Measurements from ENCODE around the gene IFITM10.

IFITM10 gene

GRCh38 chr11:1752907-1753228 is 2.5 kb upstream of the IFITM10 start:
- DNase-seq (ENCODE audit: low read depth, low spot score) = no peak

GRCh38 chr11:1751999-1752906 is 1.9 kb upstream of the IFITM10 start:
- no peak for DNase-seq (ENCODE audit: low read depth, low spot score)

GRCh38 chr11:1751531-1751921 is 1.1 kb upstream of the IFITM10 start:
- no peak for DNase-seq (ENCODE audit: low read depth, low spot score)

- DNase-seq (ENCODE audit: low read depth, low spot score) = no peak
Measured at GRCh38 chr11:1750840-1751530, 590 bp upstream of the IFITM10 start.

GRCh38 chr11:1749395-1750351 is 722 bp downstream of the IFITM10 start:
- DNase-seq (ENCODE audit: low read depth, low spot score) = peak; percentile 81

GRCh38 chr11:1748636-1749394 is 1.6 kb downstream of the IFITM10 start:
- DNase-seq (ENCODE audit: low read depth, low spot score) = peak; percentile 77

GRCh38 chr11:1747753-1748635 is 2.4 kb downstream of the IFITM10 start:
- DNase-seq (ENCODE audit: low read depth, low spot score) = peak; percentile 61

- no peak for DNase-seq (ENCODE audit: low read depth, low spot score)
Measured at GRCh38 chr11:1746956-1747752, 3.2 kb downstream of the IFITM10 start.

- peak; percentile 4 for DNase-seq (ENCODE audit: low read depth, low spot score)
Measured at GRCh38 chr11:1746511-1746931, 3.9 kb downstream of the IFITM10 start.

- DNase-seq (ENCODE audit: low read depth, low spot score) = no peak
Measured at GRCh38 chr11:1745701-1746320, 4.6 kb downstream of the IFITM10 start.

GRCh38 chr11:1744891-1745700 is 5.3 kb downstream of the IFITM10 start:
- no peak for DNase-seq (ENCODE audit: low read depth, low spot score)

GRCh38 chr11:1744137-1744886 is 6.1 kb downstream of the IFITM10 start:
- DNase-seq (ENCODE audit: low read depth, low spot score) = no peak

- no peak for DNase-seq (ENCODE audit: low read depth, low spot score)
Measured at GRCh38 chr11:1743585-1744136, 6.7 kb downstream of the IFITM10 start.

GRCh38 chr11:1742869-1743584 is 7.4 kb downstream of the IFITM10 start:
- DNase-seq (ENCODE audit: low read depth, low spot score) = no peak

GRCh38 chr11:1742371-1742770 is 8.0 kb downstream of the IFITM10 start:
- no peak for DNase-seq (ENCODE audit: low read depth, low spot score)

GRCh38 chr11:1741741-1742140 is 8.7 kb downstream of the IFITM10 start:
- DNase-seq (ENCODE audit: low read depth, low spot score) = no peak

All from astrocyte of the hippocampus (primary cell).